GM23338 (cell line): ENCODE data around the gene FCHO2. TPM values are rescaled to one million over a fixed set of nuclear protein-coding genes. Genes with fewer than 3 reads are reported as not detected.

Experiments
- ATAC-seq: fragments of 200-7000 bp; cut with Tn5 transposase; 3 replicates; pipeline ENCODE4 v1.9.1; 2020
- DNase-seq: peaks from one replicate; pipeline ENCODE4 v3.0.0-alpha.2; 2015; ENCODE audit warnings: low spot score
- H2AFZ ChIP-seq: fragments of 200-600 bp; sonication (generic); 2 replicates; pipeline ENCODE4 v1.8.0; 2016; ENCODE audit warnings: antibody characterized with exemption, mild to moderate bottlenecking, moderate library complexity
- H3F3A ChIP-seq: fragments of 200-600 bp; sonication (generic); replicated peaks from 2 replicates; pipeline ENCODE4 v1.8.0; 2017; ENCODE audit warnings: antibody characterized with exemption, mixed run types, low read depth
- H3K27ac ChIP-seq: fragments of 200-600 bp; sonication (generic); 2 replicates; pipeline ENCODE4 v1.6.1; 2016; ENCODE audit warnings: low read depth
- H3K27me3 ChIP-seq: fragments of 200-600 bp; sonication (generic); 2 replicates; pipeline ENCODE4 v1.8.0; 2016; ENCODE audit warnings: mild to moderate bottlenecking, mixed run types, moderate library complexity; ENCODE audit not compliant: insufficient read depth
- H3K36me3 ChIP-seq: fragments of 200-600 bp; sonication (generic); 2 replicates; pipeline ENCODE4 v1.8.0; 2016; ENCODE audit warnings: mild to moderate bottlenecking; ENCODE audit not compliant: insufficient read depth
- H3K4me1 ChIP-seq: fragments of 200-600 bp; sonication (generic); 2 replicates; pipeline ENCODE4 v1.8.0; 2016; ENCODE audit warnings: mild to moderate bottlenecking, moderate library complexity; ENCODE audit not compliant: insufficient read depth
- H3K4me2 ChIP-seq: fragments of 200-600 bp; sonication (generic); 2 replicates; pipeline ENCODE4 v1.7.1; 2017; ENCODE audit warnings: mixed run types
- H3K4me3 ChIP-seq: fragments of 200-600 bp; sonication (generic); 2 replicates; pipeline ENCODE4 v1.6.1; 2016; ENCODE audit warnings: mixed run types
- H3K79me2 ChIP-seq: fragments of 200-600 bp; sonication (generic); replicated peaks from 2 replicates; pipeline ENCODE4 v1.8.0; 2017; ENCODE audit warnings: mild to moderate bottlenecking; ENCODE audit not compliant: insufficient read depth
- H3K9me2 ChIP-seq: fragments of 200-600 bp; sonication (generic); 2 replicates; pipeline ENCODE4 v1.8.0; 2017; ENCODE audit not compliant: insufficient read depth
- H4K20me1 ChIP-seq: fragments of 200-600 bp; sonication (generic); replicated peaks from 2 replicates; pipeline ENCODE4 v1.8.0; 2017; ENCODE audit warnings: mild to moderate bottlenecking; ENCODE audit not compliant: insufficient read depth
- H3K27ac Mint-ChIP-seq: 2 replicates; pipeline ENCODE4 v1.8.0; 2020; ENCODE audit warnings: inconsistent platforms, mild to moderate bottlenecking, moderate library complexity, mixed read lengths
- H3K27me3 Mint-ChIP-seq: 3 replicates; pipeline ENCODE4 v1.8.0; 2022; ENCODE audit warnings: low read depth, mild to moderate bottlenecking, moderate library complexity, mixed read lengths, inconsistent platforms; ENCODE audit not compliant: insufficient read depth, poor library complexity
- H3K36me3 Mint-ChIP-seq: 3 replicates; pipeline ENCODE4 v1.8.0; 2021; ENCODE audit warnings: low read depth, mild to moderate bottlenecking, inconsistent platforms, moderate library complexity, mixed read lengths
- H3K4me1 Mint-ChIP-seq: 3 replicates; pipeline ENCODE4 v1.8.0; 2020; ENCODE audit warnings: mild to moderate bottlenecking, inconsistent platforms, mixed read lengths
- H3K4me3 Mint-ChIP-seq: 3 replicates; pipeline ENCODE4 v1.8.0; 2021; ENCODE audit warnings: moderate library complexity, mild to moderate bottlenecking, inconsistent platforms, mixed read lengths
- H3K9me3 Mint-ChIP-seq: 3 replicates; pipeline ENCODE4 v1.8.0; 2020; ENCODE audit warnings: moderate library complexity, mild to moderate bottlenecking, inconsistent platforms, mixed read lengths
- CREB1 ChIP-seq: fragments of 250-450 bp; sonication (Bioruptor Pico); IDR thresholded peaks from 2 replicates; pipeline ENCODE4 v1.5.0; 2020; ENCODE audit warnings: low read depth, mild to moderate bottlenecking, moderate library complexity
- CTCF ChIP-seq, 2 experiments: fragments of 200-600 bp in 1 of 2; sonication (generic) in 1 of 2; conservative IDR thresholded peaks; 2 replicates each; pipeline versions ENCODE4 v1.5.1 to v1.6.1; 2016 to 2017; ENCODE audit warnings: antibody characterized with exemption in 2 of 2, low read depth in 2 of 2, mild to moderate bottlenecking in 2 of 2, moderate library complexity in 1 of 2
- EZH2 ChIP-seq: fragments of 200-600 bp; sonication (generic); IDR thresholded peaks from one replicate; pipeline ENCODE4 v1.8.0; 2017; ENCODE audit warnings: antibody characterized with exemption, mild to moderate bottlenecking, low read depth; ENCODE audit not compliant: unreplicated experiment
- NANOG ChIP-seq: IDR thresholded peaks from 2 replicates; pipeline ENCODE4 v1.6.1; 2016; ENCODE audit warnings: antibody characterized with exemption, borderline replicate concordance
- ZNF462 ChIP-seq: fragments of 250-450 bp; sonication (Bioruptor Pico); IDR thresholded peaks from 2 replicates; pipeline ENCODE4 v1.5.0; 2020; ENCODE audit warnings: mild to moderate bottlenecking, moderate library complexity
- polyA plus RNA-seq: library from polyadenylated mRNA; unstranded; fragments of >200 nt; fragmentation: Nextera tagmentation; extraction: Ambion mirVana; gene quantifications from 2 replicates; pipeline ENCODE4 v1.2.1, GENCODE V29; 2016
- total RNA-seq: library from RNA; depleted of rRNA; stranded (reverse); fragments of >200 nt; shearing (Covaris generic); gene quantifications from 2 replicates; pipeline ENCODE4 v1.2.3, GENCODE V29; 2014

Gene FCHO2
- total and polyA plus RNA-seq, 2 experiments from 2014 or later: 8.4 to 10.1 TPM

- Mint-ChIP-seq H3K27me3 (no peaks in the 10 kb centered on the region), H3K27ac (no peak overlapping the region), H3K4me3 (no peak overlapping the region), H3K36me3 (no peaks in the 10 kb centered on the region; the same call in 2 of the 3 replicates), H3K9me3 (no peaks in the 10 kb centered on the region), H3K4me1 (no peaks in the 10 kb centered on the region)
- Histone ChIP-seq H3K36me3 (no peaks in the 10 kb centered on the region), H3K4me3 (no peak overlapping the region), H3F3A (no peaks in the 10 kb centered on the region), H3K79me2 (0 out of 2 replicates have a peak, but pooled peaks cover under 1% of the 10 kb centered on the region), H3K27ac (no peak overlapping the region), H3K9me2 (no peaks in the 10 kb centered on the region), H3K4me1 (peaks cover 4% of the 10 kb centered on the region), H4K20me1 (no peaks in the 10 kb centered on the region), H2AFZ (no peak overlapping the region), H3K4me2 (no peak overlapping the region), H3K27me3 (no peaks in the 10 kb centered on the region)
- TF ChIP-seq CREB1 (CRISPR knock-in tag) (no peak), ZNF462 (CRISPR knock-in tag) (no peak), EZH2 (no peak)
- ATAC-seq (no peak), DNase-seq (no peak)
Observed at GRCh38 chr5:72985719-72986118, 29.9 kb downstream of the FCHO2 start.

GRCh38 chr5:72988769-72989168, 32.9 kb downstream of the FCHO2 start:
- H3K36me3 ChIP-seq: 0 out of 2 replicates have a peak, but pooled peaks cover under 1% of the 10 kb centered on the region
- Mint-ChIP-seq H3K4me3 (no peak overlapping the region), H3K4me1 (no peaks in the 10 kb centered on the region), H3K27me3 (no peaks in the 10 kb centered on the region), H3K36me3 (peaks cover 7% of the 10 kb centered on the region; the same call in 2 of the 3 replicates), H3K9me3 (no peaks in the 10 kb centered on the region), H3K27ac (no peak overlapping the region)
- no peaks in the 10 kb centered on the region for H4K20me1 ChIP-seq
- H3K4me2 ChIP-seq: no peak overlapping the region
- H3F3A ChIP-seq: no peaks in the 10 kb centered on the region
- no peak for ATAC-seq
- no peaks in the 10 kb centered on the region for H3K27me3 ChIP-seq
- no peak overlapping the region for H2AFZ ChIP-seq
- DNase-seq: no peak
- no peaks in the 10 kb centered on the region for H3K79me2 ChIP-seq
- no peaks in the 10 kb centered on the region for H3K4me1 ChIP-seq
- H3K4me3 ChIP-seq: no peak overlapping the region
- H3K9me2 ChIP-seq: no peaks in the 10 kb centered on the region
- no peak overlapping the region for H3K27ac ChIP-seq
- no peak for TF ChIP-seq NANOG
- no peak for TF ChIP-seq EZH2
- no peak for TF ChIP-seq CTCF (conservative IDR thresholded peaks at IDR 0.05; ENCODE audit: low read depth in 2 of 2)
